Right lung (tissue), 5 donors: ENCODE measurements around the gene SCLY. TPM values are rescaled to one million over a fixed set of nuclear protein-coding genes. Genes with fewer than 3 reads are reported as not detected.
"Not testable (repeated sequence)": the region's sequence is repeated elsewhere in the genome, so short reads cannot be mapped to it uniquely, and the experiment has no call there.

Source experiments
- DNase-seq, 2 donors: peaks; one replicate each; pipeline ENCODE4 v3.0.0-alpha.2; 2013
- polyA plus RNA-seq, 5 donors: library from polyadenylated mRNA; unstranded; fragments of 120-200 nt; gene quantifications; one replicate each; pipeline versions ENCODE4 v1.2.1 to v1.2.3, GENCODE V29; 2013; ENCODE audit warnings: inconsistent platforms in 1 of 5, low replicate concordance in 1 of 5; ENCODE audit not compliant: insufficient read length in 5 of 5, insufficient read depth in 1 of 5

SCLY gene
- polyA plus RNA-seq, 5 donors: 12.2 to 17.8 (median 14.6) TPM

DNA sequence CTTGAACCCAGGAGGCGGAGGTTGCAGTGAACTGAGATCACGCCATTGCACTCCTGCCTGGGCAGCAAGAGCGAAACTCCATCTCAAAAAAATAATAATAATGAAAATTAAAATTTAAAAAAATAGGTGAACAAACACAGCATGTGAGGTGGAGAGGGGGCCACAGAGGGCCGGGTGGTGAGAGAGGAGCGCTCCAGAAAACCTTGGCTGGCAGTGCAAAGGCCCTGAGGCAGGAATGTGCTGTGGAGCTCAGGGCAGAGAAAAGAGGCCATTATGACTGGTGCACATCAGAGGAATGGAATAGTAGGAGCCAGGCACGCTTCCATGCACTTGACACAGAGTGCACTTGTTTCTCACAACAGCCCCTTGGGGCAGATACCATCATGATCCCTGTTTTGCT, 21.6 kb upstream of the SCLY start:
- no peak for DNase-seq

DNA sequence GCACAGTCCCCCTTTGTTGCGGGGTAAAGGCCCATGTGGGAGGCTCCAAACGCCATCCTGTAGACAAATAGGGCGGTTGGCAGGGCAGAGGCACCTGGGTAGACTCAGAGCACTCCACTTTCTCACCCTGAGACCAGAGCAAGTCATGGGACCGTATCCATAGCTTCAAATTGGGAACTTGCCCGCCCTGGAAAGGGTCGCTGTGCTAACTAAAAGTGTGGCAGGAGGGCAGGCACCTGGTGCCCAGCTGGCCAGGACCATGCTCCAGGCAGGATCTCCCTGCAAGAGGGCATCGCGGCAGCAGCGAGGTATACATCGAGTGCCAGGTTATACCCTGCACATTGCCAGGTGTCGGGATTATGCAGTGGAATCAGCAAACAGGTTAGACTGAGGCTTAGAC, 20.8 kb upstream of the SCLY start:
- no peak for DNase-seq

DNA sequence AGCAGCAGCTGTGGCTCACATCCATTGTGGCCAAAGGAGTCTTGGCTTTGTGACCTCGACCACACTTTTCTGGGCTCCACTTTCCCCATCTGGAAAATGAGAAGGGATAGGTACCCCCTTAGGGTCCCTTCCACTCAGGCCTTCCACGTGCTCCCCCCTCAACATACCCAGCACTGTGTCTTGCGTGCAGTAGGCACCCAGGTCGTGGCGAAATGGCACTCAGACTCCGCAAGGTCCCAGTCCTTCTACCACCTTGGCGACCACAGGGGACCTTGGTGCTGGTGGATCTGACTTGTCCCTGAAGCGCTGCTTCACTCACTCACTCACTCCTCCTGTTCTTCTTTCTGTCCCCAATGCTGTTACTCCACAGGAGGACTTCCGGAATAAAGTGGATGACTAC, 19.9 kb upstream of the SCLY start:
- DNase-seq: no peak

DNA sequence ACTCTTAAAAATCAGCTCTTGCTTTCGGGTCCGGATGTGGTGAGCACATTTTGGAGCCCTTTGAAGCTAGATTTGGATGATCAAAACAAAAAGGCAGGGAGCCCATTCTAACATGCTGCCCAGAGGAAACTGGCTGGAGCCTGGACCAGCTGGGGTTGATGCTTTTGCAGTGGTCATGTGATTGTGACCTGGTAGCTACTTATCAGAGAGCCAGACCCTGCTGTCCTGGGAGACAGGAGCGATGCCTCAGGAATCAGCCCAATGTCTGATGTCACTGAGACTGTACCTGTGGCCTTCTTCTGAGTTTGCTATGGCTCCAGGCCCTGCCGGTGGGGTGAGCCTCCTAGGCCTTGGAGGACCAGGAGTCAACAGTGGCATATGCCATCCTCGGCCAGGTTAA, 18.7 kb upstream of the SCLY start:
- DNase-seq: no peak

DNA sequence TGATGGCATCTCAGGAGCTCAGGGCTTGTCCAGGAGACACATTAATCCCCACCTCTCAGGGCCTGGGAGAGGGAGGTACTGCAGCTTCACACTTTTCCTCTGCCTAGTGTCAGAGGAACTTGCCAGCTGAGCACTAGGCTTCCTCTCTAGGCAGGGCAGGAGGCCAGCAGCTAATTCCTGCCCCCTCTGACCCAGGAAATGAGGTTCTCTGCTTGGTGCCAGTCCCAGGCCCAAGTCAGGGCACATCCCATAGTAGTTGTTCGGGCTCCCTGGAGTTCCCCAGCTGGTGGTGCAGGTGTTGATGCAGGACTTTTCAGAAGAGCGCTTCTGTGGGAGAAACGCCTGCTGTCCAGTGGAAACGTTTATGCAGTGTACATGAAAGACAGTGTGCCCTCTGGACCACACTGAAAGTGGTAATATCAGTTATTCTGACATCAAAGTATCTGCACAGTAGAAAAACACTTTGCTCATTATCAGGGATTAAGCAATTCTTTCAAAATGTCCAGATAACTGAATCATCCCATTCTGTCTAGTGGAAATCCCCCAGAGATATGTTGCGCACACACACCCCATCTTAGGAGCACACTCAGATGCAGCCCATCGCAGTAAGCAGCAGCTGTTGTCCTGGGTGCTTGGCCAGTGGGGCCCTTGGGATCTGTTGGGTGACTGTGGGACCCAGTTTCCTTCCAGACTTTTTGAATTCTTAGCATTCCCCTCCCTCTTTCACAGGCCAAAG, 17.8 kb upstream of the SCLY start:
- DNase-seq: no peak

DNA sequence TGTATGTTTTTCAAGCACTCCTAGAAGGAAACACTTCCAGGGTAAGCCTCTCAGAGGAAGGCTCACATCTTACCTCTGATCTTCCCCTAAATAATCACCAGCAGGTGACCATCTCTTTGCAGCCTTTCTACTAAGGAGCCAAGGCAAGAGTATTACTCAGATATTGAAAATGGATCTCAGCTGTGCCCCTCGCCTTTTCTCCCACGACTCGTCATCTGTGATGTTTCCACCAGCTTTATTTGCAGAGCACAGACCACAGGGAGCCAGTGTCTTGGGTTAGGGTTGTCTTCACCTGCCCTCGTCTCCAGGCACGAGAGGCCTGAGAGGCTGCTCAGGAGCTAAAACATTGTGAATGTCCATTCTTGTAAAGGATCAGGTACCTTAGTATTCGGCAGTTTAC, 16.9 kb upstream of the SCLY start:
- no peak for DNase-seq

DNA sequence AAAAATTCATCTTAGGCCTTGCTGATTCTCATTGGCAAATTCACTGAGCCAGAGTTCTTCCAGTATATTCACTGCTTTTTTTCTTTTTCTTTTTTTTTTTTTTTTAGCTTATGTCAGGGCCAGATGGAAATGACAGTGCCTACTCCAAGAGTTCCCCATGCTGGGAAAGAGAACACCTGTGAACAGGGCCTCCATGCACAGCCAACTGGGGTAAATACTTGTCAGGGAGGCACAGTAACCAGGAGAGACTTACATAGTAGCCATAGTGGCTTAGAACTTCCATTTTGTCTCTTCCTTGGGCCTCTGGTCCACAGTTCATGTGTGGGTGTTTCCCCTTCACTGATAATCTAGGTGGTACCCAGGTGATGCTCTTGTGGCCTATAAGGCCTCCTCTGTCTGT, 15.2 kb upstream of the SCLY start:
- DNase-seq: no peak

DNA sequence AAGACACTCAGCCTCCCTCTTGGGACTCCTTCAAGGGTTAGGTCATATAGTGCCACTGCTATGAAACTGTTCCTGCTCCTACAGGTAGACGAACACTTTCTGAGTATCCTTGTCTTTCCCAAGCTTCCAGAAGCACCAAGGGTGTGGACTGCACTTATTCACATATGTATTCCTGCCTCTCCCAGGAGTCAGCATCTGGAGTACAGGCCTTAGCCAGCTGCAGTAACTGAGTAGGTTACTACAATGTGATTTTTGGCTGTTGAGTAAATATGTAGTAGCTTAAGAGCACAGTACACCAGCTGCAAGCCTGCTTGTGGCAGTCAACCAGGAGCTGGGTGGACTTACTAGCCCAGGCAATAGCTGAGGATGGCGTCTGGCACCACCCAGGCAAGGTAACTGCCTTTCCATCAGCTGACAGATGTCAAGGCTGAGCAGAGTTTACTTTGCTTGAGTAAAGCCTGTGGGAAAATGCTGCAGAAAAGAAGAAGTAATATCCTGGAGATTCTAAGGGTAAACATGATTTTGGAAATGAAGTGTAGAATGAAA, 14.0 kb upstream of the SCLY start:
- no peak for DNase-seq

DNA sequence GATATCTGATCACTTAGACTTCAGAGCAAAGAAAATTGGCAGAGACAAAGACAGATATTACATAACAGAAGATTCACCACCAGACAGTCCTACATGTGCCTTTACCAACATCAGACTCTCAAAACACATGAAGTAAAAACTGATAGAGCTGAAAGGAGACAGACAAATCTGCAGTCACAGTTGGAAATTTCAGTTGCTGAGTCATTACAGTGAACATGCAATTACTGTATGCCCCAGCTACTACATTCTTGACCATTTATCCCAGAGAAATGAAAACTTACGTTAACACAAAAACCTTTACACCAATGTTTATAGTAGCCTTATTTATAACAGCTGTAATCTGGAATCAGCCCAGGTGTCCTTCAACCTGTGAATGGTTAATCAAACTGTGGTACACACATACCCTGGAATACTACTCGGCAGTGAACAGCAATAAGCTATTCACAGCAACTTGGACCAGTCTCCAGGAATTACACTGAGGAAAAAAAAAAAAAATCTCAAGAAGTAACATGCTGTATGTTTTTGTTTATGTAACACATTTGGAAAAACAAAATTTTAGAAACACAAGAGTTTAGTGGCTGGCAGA, 7.5 kb upstream of the SCLY start:
- no peak for DNase-seq

DNA sequence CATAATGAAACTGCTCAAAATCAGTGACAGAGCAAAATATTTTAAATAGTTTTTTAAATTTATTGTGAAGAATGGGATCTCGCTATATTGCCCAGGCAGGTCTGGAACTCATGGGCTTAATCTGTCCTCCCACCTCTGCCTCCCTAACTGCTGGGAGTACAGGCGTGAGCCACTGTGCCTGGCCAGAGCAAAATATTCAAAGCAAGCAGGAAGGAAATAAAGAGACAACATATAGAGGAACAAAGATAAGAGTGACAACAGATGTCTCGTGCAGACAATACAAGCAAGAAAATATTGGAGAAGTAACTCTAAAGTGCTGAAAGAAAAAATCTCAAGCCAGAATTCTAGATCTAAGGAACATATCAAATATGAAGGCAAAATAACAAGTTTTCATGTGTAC, 5.0 kb upstream of the SCLY start:
- no peak for DNase-seq

DNA sequence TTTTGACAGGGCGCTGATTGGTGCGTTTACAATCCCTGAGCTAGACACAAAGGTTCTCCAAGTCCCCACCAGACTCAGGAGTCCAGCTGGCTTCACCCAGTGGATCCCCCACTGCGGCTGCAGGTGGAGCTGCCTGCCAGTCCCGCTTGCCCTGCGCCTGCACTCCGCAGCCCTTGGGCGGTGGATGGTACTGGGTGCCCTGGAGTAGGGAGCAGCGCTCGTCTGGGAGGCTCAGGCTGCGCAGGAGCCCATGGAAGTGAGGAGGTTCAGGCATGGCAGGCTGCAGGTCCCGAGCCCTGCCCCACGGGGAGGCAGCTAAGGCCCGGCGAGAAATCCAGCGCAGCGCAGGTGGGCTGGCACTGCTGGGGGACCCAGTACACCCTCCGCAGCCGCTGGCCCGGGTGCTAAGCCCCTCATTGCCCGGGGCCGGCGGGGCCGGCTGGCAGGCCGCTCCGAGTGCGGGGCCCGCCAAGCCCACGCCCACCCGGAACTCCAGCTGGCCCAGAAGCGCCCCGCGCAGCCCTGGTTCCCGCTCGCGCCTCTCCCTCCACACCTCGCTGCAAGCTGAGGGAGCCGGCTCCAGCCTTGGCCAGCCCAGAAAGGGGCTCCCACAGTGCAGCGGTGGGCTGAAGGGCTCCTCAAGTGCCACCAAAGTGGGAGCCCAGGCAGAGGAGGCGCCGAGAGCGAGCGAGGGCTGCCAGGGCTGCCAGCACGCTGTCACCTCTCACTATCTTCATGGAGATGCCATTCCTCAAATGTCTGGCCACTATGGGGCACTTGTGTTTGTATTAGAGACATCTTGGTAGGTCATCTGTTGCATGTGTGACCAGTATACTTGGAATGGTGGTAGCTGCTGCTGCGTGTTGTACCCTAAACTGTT, 2.9 kb upstream of the SCLY start:
- not testable (repeated sequence) for DNase-seq

DNA sequence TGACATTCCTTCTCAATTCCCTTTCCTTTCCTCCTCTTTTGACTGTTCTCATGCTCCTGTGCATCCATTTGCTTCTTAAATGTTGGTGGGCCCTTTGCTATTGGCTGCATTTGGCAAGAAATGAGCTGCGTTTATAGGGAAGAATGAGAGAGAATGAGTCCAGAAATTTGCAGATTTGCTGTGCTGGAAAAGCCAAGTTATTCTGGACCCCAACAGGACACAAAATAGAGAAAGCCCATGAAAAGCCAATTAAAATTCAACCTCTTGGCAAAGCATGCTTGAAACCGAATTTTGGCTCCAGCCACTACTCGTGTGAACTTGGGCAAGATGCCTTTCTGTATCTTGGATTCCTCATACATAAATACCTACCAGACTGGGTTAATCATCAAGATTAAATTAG, 1.3 kb upstream of the SCLY start:
- no peak for DNase-seq

DNA sequence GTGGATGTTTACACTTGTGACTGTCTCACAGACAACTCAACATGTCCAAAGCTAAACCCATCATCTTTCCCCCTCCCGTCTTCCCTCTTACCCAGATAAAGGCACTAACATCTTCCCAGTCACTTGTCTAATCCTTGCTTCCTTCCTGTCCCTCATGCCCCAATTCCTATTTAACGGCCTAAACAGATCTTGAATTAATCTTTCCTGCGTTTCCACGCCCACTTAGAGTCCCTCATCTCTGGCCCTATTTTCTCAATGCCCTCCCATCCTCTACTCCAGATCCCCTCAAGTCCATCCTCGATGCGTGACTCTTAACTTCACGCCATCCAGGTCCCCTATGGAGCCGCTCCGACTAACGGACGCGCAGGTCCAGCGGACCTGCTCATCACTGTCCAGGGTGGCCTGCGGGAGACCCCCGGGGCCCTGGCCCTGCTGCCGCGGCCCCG, 682 bp upstream of the SCLY start:
- no peak for DNase-seq

DNA sequence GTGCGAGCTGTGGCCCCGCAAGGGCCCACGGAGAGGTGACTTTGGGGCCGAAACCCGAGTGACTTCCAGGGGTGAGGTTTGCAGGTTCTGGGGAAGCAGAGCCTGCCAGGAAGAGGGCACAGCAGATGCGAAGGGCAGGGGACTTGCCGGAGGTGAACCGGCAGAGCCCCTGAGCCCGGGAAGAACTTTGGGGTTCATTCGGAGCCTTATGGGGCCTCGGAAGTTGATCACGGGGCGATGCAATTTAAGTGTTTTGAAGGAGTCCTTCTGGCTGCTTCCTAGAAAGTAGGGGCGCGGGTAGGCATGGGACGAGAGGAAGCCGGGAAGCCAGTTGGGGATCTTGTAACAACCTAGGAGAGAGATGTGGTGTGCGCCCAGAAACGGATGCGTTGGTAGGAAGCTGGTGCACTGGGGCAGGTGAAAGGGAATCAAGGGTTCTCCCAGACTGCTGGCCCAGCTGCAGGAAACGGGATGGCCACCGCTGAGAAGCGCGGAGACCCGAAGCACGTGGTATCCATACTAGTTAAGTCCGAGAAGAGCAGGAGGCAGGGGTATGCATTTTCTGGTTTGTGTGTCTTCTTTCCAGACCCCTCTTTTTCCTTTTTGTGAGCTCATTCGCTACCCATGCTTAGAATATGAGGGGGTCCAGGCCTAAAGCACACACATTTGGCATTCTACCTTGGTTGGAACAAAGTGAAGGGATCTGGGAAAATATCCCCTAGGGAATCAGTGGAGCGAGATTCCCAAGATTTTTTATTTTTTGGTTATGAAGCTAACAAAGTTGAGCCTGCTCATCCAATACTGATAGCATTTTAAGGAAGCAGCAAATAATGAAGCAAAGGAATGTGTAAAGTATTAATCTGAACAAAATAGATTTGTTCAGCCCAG, 758 bp downstream of the SCLY start:
- peak; percentile 8 to 12 for DNase-seq

DNA sequence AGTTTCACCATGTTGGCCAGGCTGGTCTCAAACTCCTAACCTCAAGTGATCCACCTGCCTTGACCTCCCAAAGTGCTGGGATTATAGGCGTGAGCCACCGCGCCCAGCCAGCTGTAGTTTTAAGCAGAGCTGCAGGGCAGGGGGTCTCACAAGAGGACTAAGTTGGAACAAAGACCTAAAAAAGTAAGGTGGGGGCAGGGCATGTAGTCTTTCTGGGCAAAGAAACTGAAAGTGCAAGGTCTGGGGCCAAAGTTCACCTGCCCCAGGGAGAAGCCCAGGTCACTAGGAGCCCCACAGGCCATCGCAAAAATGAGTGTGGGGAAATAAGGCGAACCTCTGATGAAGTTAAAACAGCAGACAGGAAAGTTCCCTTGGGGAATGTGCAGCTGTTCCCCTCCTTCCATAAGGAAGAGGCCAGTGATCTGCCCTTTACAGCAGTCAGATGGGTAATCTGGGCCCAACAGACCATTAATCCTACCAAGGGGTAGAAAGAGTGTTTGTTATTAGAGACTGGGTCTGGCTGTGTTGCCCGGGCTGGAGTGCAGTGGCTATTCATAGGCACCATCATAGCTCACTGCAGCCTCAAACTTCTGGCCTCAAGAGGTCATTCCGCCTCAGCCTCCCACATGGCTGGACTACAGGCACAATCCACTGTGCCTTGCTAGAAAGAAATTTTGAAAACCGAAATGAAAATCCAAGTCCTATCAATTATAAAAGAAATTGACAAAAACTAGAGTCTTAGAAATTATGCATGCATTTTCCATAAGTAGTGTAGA, 2.8 kb downstream of the SCLY start:
- DNase-seq: no peak

DNA sequence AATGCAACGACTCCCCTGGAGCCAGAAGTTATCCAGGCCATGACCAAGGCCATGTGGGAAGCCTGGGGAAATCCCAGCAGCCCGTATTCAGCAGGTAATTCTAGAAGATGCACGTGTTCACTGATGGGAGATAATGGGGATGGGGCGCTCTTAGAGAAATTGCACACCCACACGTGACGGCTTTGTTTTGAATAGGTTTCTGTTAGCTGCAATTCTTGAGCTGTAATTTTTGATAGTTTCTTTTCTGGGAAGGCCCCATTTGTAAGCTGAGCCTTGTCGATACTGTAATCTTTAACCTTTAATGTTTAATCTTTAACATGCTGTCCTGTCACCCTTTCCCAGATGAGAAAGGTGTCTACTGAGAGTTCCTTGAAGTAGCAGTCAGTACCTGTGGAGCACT, 3.6 kb downstream of the SCLY start:
- no peak for DNase-seq

DNA sequence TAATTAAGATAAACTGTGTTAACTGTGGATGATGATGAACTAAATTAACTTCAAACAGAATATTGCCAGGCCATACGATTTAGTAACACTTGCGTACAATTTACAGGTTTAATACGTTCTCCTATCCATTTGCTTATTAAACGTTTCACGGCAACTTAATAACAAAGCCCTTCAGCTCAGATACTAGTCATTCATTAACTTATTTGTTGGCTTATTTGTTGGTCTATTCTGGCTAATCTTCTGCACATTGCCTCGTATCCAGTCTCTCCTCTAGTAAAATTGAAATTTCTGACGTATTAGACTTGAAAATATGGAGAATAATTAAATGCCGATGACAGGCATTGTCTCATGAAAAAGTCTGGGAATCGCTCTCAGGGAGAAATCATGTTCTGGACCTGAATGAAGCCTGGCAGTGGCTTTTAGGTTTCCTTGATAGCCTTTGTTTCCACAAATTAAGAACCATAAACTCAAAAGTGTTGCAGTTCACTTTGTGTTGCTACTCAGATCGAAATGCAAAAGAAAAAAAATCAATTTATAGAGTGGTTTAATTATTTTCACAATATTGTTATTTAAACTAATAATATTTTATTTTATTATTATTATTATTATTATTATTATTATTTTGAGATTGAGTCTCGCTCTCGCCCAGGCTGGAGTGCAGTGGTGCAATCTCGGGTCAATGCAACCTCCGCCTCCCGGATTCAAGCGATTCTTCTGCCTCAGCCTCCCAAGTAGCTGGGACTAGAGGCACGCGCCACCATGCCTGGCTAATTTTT, 4.5 kb downstream of the SCLY start:
- no peak for DNase-seq

DNA sequence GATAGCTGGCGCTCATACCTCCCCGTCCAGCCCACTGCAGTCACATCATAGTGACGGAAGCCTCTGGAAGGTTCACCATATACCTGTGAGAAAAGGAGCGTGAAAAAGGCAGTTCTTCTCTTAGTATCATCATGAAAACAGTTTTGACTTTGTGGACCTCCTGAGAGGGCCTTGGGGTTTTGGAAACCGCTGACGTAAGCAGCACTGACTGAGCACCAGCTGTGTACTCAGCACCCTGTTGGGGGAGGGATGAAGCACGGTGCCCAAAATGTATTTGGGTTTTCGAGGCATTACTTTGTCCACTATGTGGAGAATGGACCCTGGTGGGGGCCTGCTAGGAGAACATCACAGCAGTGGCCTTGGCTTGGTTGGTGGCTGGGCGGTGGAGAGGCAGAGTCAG, 5.4 kb downstream of the SCLY start:
- DNase-seq: no peak

DNA sequence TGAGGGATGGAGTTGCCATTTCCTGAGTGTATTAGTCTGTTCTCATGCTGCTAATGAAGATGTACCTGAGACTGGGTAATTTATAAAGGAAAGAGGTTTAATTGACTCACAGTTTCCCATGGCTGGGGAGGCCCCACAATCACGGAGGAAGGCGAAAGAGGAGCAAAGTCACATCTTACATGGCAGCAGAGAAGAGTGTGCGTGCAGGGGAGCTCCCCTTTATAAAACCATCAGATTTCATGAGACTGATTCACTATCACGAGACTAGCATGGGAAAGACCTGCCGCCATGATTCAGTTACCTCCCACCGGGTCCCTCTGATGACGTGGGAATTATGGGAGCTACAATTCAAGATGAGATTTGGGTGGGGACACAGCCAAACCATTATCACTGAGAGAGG, 5.9 kb downstream of the SCLY start:
- DNase-seq: not testable (repeated sequence)

DNA sequence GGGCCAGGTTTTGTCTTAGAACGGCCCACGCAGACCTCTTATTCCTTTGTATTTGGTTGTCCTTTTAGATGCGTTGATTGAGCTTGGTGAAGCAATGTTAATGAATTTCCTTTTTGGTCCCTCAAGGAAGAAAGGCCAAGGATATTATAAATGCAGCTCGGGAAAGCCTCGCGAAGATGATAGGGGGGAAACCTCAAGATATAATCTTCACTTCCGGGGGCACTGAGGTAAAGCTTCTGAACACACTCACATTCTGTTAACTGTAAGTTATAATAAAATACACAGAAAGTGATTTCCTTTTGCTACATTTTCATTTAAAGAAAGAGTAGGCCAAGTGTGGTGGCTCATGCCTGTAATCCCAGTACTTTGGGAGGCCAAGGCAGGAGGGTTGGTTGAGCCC, 7.1 kb downstream of the SCLY start:
- DNase-seq: no peak
